ENCODE measurements around the gene NAA11.

The NAA11 gene

GRCh38 chr4:79290376-79290775 lies 35.5 kb downstream of the NAA11 start (continued):
- TF ChIP-seq KLF16 (tag by site-specific recombination; IDR thresholded peaks at IDR 0.05) (no peak), ZNF555 (tag by site-specific recombination; conservative IDR thresholded peaks at IDR 0.05) (no peak)

DNA sequence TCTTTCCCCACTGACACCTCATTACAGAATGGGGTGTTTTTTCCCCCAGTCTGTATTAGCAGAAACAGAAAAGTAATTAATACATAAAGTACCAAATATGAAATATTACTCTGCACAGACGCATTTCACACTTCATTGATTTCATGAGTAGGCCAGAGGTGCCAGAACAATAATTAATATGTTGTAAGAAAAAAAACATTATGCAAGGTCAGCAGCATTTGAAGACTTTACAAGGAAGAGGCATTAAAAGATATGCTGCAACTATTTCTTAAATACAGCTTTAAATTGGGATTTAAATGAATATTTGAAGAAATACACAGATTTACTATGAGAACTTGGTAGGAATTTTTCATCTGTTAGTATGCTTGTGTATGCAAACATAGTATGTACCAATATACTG lies 37.7 kb downstream of the NAA11 start:
- Histone ChIP-seq H3K27ac (ENCODE audit: extremely low read depth, low read depth, low read length) (no peak overlapping the region), H3K9me3 (ENCODE audit: control insufficient read depth, insufficient read depth, low read depth, low read length) (no peaks in the 10 kb centered on the region), H3K36me3 (ENCODE audit: control insufficient read depth in 2 of 2, insufficient read depth in 1 of 2, low read length in 2 of 2) (no peaks in the 10 kb centered on the region), H3K4me1 (ENCODE audit: control insufficient read depth, insufficient read depth, low read length) (no peaks in the 10 kb centered on the region), H3K4me3 (ENCODE audit: low read depth, low read length) (no peak overlapping the region)
- ChIA-PET CTCF (no interaction called here), POLR2A (no interaction called here)
- TF ChIP-seq, protein P1, sequence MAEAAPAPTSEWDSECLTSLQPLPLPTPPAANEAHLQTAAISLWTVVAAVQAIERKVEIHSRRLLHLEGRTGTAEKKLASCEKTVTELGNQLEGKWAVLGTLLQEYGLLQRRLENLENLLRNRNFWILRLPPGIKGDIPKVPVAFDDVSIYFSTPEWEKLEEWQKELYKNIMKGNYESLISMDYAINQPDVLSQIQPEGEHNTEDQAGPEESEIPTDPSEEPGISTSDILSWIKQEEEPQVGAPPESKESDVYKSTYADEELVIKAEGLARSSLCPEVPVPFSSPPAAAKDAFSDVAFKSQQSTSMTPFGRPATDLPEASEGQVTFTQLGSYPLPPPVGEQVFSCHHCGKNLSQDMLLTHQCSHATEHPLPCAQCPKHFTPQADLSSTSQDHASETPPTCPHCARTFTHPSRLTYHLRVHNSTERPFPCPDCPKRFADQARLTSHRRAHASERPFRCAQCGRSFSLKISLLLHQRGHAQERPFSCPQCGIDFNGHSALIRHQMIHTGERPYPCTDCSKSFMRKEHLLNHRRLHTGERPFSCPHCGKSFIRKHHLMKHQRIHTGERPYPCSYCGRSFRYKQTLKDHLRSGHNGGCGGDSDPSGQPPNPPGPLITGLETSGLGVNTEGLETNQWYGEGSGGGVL (tag by site-specific recombination; IDR thresholded peaks at IDR 0.05) = no peak
- TF ChIP-seq ZBTB1 (tag by site-specific recombination; IDR thresholded peaks at IDR 0.05) (no peak), ZNF211 (tag by site-specific recombination; IDR thresholded peaks at IDR 0.05; ENCODE audit: low read depth) (no peak), ZNF132 (tag by site-specific recombination; IDR thresholded peaks at IDR 0.05; ENCODE audit: borderline replicate concordance) (no peak), ZNF302 (tag by site-specific recombination; IDR thresholded peaks at IDR 0.05; ENCODE audit: low read depth) (no peak), ZNF416 (tag by site-specific recombination; IDR thresholded peaks at IDR 0.05) (no peak), ZEB2 (tag by site-specific recombination; IDR thresholded peaks at IDR 0.05) (no peak), ZSCAN23 (tag by site-specific recombination; IDR thresholded peaks at IDR 0.05) (no peak), GLIS1 (tag by site-specific recombination; IDR thresholded peaks at IDR 0.05) (no peak)
- TF ChIP-seq, protein P2, sequence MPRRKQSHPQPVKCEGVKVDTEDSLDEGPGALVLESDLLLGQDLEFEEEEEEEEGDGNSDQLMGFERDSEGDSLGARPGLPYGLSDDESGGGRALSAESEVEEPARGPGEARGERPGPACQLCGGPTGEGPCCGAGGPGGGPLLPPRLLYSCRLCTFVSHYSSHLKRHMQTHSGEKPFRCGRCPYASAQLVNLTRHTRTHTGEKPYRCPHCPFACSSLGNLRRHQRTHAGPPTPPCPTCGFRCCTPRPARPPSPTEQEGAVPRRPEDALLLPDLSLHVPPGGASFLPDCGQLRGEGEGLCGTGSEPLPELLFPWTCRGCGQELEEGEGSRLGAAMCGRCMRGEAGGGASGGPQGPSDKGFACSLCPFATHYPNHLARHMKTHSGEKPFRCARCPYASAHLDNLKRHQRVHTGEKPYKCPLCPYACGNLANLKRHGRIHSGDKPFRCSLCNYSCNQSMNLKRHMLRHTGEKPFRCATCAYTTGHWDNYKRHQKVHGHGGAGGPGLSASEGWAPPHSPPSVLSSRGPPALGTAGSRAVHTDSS (tag by site-specific recombination; IDR thresholded peaks at IDR 0.05) = no peak
- TF ChIP-seq, protein P3, sequence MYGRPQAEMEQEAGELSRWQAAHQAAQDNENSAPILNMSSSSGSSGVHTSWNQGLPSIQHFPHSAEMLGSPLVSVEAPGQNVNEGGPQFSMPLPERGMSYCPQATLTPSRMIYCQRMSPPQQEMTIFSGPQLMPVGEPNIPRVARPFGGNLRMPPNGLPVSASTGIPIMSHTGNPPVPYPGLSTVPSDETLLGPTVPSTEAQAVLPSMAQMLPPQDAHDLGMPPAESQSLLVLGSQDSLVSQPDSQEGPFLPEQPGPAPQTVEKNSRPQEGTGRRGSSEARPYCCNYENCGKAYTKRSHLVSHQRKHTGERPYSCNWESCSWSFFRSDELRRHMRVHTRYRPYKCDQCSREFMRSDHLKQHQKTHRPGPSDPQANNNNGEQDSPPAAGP (tag by site-specific recombination; IDR thresholded peaks at IDR 0.05) = no peak

DNA sequence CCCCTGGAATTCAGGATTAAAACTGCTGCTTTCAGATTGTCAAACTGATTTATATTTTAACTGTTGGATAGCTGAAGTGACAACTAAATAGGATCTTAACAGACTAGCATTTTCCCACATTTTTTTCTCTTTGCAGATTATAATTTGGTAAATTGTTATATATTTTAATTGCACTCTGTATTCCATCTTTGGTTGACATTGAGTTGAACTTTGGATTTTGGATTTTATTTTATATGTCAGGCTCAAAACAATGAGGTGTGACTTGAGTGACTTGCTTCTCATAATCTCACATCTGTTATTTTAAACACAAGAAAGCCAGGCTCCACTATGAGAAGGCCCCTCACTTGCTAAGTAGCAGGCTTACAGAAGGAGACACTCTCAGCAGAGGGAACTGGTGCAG lies 38.1 kb downstream of the NAA11 start:
- ChIA-PET CTCF (no interaction called here), POLR2A (no interaction called here)
- Histone ChIP-seq H3K27ac (ENCODE audit: extremely low read depth, low read depth, low read length) (no peak overlapping the region), H3K36me3 (ENCODE audit: control insufficient read depth in 2 of 2, insufficient read depth in 1 of 2, low read length in 2 of 2) (no peaks in the 10 kb centered on the region), H3K4me3 (ENCODE audit: low read depth, low read length) (no peak overlapping the region), H3K4me1 (ENCODE audit: control insufficient read depth, insufficient read depth, low read length) (no peaks in the 10 kb centered on the region), H3K9me3 (ENCODE audit: control insufficient read depth, insufficient read depth, low read depth, low read length) (no peaks in the 10 kb centered on the region)
- TF ChIP-seq ZNF629 (tag by site-specific recombination; IDR thresholded peaks at IDR 0.05) = no peak
- no peak for TF ChIP-seq ZNF626 (tag by site-specific recombination; IDR thresholded peaks at IDR 0.05)
- no peak for TF ChIP-seq IKZF3 (tag by site-specific recombination; IDR thresholded peaks at IDR 0.05)
- TF ChIP-seq REPIN1 (tag by site-specific recombination; IDR thresholded peaks at IDR 0.05; ENCODE audit: low read depth) = no peak
- TF ChIP-seq GLIS2 (tag by site-specific recombination; IDR thresholded peaks at IDR 0.05) = no peak
- TF ChIP-seq ZNF624 (tag by site-specific recombination; IDR thresholded peaks at IDR 0.05) = no peak
- no peak for TF ChIP-seq ZNF223 (tag by site-specific recombination; IDR thresholded peaks at IDR 0.05)
- no peak for TF ChIP-seq ZFP41 (tag by site-specific recombination; IDR thresholded peaks at IDR 0.05; ENCODE audit: borderline replicate concordance)
- TF ChIP-seq ZNF544 (tag by site-specific recombination; IDR thresholded peaks at IDR 0.05) = no peak
- TF ChIP-seq, protein P4, sequence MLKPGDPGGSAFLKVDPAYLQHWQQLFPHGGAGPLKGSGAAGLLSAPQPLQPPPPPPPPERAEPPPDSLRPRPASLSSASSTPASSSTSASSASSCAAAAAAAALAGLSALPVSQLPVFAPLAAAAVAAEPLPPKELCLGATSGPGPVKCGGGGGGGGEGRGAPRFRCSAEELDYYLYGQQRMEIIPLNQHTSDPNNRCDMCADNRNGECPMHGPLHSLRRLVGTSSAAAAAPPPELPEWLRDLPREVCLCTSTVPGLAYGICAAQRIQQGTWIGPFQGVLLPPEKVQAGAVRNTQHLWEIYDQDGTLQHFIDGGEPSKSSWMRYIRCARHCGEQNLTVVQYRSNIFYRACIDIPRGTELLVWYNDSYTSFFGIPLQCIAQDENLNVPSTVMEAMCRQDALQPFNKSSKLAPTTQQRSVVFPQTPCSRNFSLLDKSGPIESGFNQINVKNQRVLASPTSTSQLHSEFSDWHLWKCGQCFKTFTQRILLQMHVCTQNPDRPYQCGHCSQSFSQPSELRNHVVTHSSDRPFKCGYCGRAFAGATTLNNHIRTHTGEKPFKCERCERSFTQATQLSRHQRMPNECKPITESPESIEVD (tag by site-specific recombination; IDR thresholded peaks at IDR 0.05) = no peak
- no peak for TF ChIP-seq PRDM1 (tag by site-specific recombination; IDR thresholded peaks at IDR 0.05)
- TF ChIP-seq ZNF747 (tag by site-specific recombination; IDR thresholded peaks at IDR 0.05) = no peak
- TF ChIP-seq ZNF560 (tag by site-specific recombination; IDR thresholded peaks at IDR 0.05; ENCODE audit: borderline replicate concordance) = no peak
- no peak for TF ChIP-seq ZNF280C (tag by site-specific recombination; IDR thresholded peaks at IDR 0.05)
